Gastroesophageal sphincter (tissue), 3 donors: ENCODE data around the gene ZDHHC16.

ENCODE experiments used
- CTCF ChIP-seq, 4 experiments: fragments of 200-600 bp in 2 of 4; fragments of 450-650 bp in 2 of 4; sonication (generic) in 1 of 4; IDR thresholded peaks; one replicate each; pipeline ENCODE4 v1.5.1; 2017 to 2019; ENCODE audit warnings: antibody characterized with exemption in 4 of 4, mild to moderate bottlenecking in 2 of 4, moderate library complexity in 2 of 4
- EP300 ChIP-seq: sonication (generic); formaldehyde crosslinking; IDR thresholded peaks from one replicate; pipeline ENCODE4 v1.6.1; 2017; ENCODE audit warnings: antibody characterized with exemption, mild to moderate bottlenecking
- POLR2A ChIP-seq, 2 donors: fragments of 450-650 bp; IDR thresholded peaks; one replicate each; pipeline ENCODE4 v1.6.1; 2017; ENCODE audit warnings: antibody characterized with exemption in 2 of 2, mild to moderate bottlenecking in 2 of 2, moderate library complexity in 1 of 2
- POLR2AphosphoS5 ChIP-seq: sonication (generic); formaldehyde crosslinking; IDR thresholded peaks from one replicate; pipeline ENCODE4 v1.6.1; 2017; ENCODE audit warnings: antibody characterized with exemption

- TF ChIP-seq CTCF (IDR thresholded peaks at IDR 0.05): no peak
- no peak for TF ChIP-seq POLR2AphosphoS5
- no peak for TF ChIP-seq POLR2A (IDR thresholded peaks at IDR 0.05)
- TF ChIP-seq EP300: no peak
These were observed 54.3 kb downstream of the ZDHHC16 start for GRCh38 chr10:97500297-97500575.
